Neuronal stem cell (in vitro differentiated cells): ENCODE results near the gene CMIP.
A peak's percentile ranks its signal among the peaks of the same experiment; 100 is the strongest.

Experiments
- DNase-seq: peaks from one replicate; pipeline ENCODE4 v3.0.0-alpha.2; 2013; ENCODE audit warnings: low spot score
- H2AFZ ChIP-seq: one replicate; pipeline ENCODE4 v1.6.1; 2013; ENCODE audit warnings: mild to moderate bottlenecking, low read length, inconsistent platforms
- H2AK5ac ChIP-seq: 2 replicates; pipeline ENCODE4 v1.6.1; 2013; ENCODE audit warnings: low read depth, mild to moderate bottlenecking, inconsistent platforms, low read length, moderate library complexity, mixed read lengths
- H2BK120ac ChIP-seq: 2 replicates; pipeline ENCODE4 v1.6.1; 2013; ENCODE audit warnings: low read depth, mild to moderate bottlenecking, inconsistent platforms, low read length, moderate library complexity, mixed read lengths
- H2BK12ac ChIP-seq: one replicate; pipeline ENCODE4 v1.6.1; 2013; ENCODE audit warnings: low read length, inconsistent platforms
- H2BK15ac ChIP-seq: 2 replicates; pipeline ENCODE4 v1.6.1; 2013; ENCODE audit warnings: mild to moderate bottlenecking, low read length, inconsistent platforms, mixed read lengths
- H2BK5ac ChIP-seq: one replicate; pipeline ENCODE4 v1.6.1; 2013; ENCODE audit warnings: inconsistent platforms, mild to moderate bottlenecking, low read length, moderate library complexity
- H3K14ac ChIP-seq: one replicate; pipeline ENCODE4 v1.6.1; 2013; ENCODE audit warnings: low read length, inconsistent platforms
- H3K18ac ChIP-seq: 2 replicates; pipeline ENCODE4 v1.6.1; 2013; ENCODE audit warnings: low read length, inconsistent platforms
- H3K23ac ChIP-seq: 2 replicates; pipeline ENCODE4 v1.6.1; 2013; ENCODE audit warnings: low read depth, mild to moderate bottlenecking, mixed read lengths, low read length, inconsistent platforms; ENCODE audit not compliant: poor library complexity
- H3K27ac ChIP-seq: replicated peaks from 3 replicates; pipeline ENCODE4 v1.5.1; 2013; ENCODE audit warnings: low read length, inconsistent platforms
- H3K27me3 ChIP-seq, 3 experiments: 2 replicates each; pipeline ENCODE4 v1.6.1; 2013; ENCODE audit warnings: low read length in 3 of 3, mild to moderate bottlenecking in 2 of 3, inconsistent platforms in 1 of 3, low read depth in 1 of 3, mixed read lengths in 1 of 3, moderate library complexity in 1 of 3; ENCODE audit not compliant: control insufficient read depth in 3 of 3, insufficient read depth in 3 of 3
- H3K36me3 ChIP-seq, 2 donors: replicated peaks in 1 of 2; 2 replicates each; pipeline ENCODE4 v1.6.1; 2013; ENCODE audit warnings: low read length in 2 of 2; ENCODE audit not compliant: control insufficient read depth in 2 of 2, insufficient read depth in 2 of 2
- H3K4ac ChIP-seq: 2 replicates; pipeline ENCODE4 v1.6.1; 2013; ENCODE audit warnings: inconsistent platforms, mild to moderate bottlenecking, low read length, moderate library complexity
- H3K4me1 ChIP-seq, 2 donors: 1 replicate in 1 of 2; 2 replicates in 1 of 2; pipeline ENCODE4 v1.6.1; 2013; ENCODE audit warnings: low read length in 2 of 2, low read depth in 1 of 2; ENCODE audit not compliant: control insufficient read depth in 2 of 2, insufficient read depth in 1 of 2
- H3K4me2 ChIP-seq: one replicate; pipeline ENCODE4 v1.6.1; 2013; ENCODE audit warnings: mild to moderate bottlenecking, low read length, inconsistent platforms; ENCODE audit not compliant: insufficient read depth, poor library complexity, severe bottlenecking
- H3K4me3 ChIP-seq, 2 donors: 2 replicates each; pipeline ENCODE4 v1.5.1; 2013; ENCODE audit warnings: low read length in 2 of 2, mild to moderate bottlenecking in 2 of 2, inconsistent platforms in 1 of 2, moderate library complexity in 1 of 2
- H3K79me1 ChIP-seq: one replicate; pipeline ENCODE4 v1.6.1; 2013; ENCODE audit warnings: low read depth, mild to moderate bottlenecking, inconsistent platforms, low read length, moderate library complexity
- H3K9ac ChIP-seq: one replicate; pipeline ENCODE4 v1.6.1; 2013; ENCODE audit warnings: mild to moderate bottlenecking, low read depth, low read length, inconsistent platforms; ENCODE audit not compliant: poor library complexity
- H3K9me3 ChIP-seq, 2 donors: replicated peaks in 1 of 2; 2 replicates each; pipeline versions ENCODE3 to v1.6.1; 2013; ENCODE audit warnings: low read length in 2 of 2, mild to moderate bottlenecking in 2 of 2, inconsistent platforms in 1 of 2, low read depth in 1 of 2, mixed read lengths in 1 of 2, moderate library complexity in 1 of 2; ENCODE audit not compliant: control insufficient read depth in 2 of 2, insufficient read depth in 1 of 2
- H4K8ac ChIP-seq: one replicate; pipeline ENCODE4 v1.6.1; 2013; ENCODE audit warnings: low read depth, mild to moderate bottlenecking, inconsistent platforms, low read length, moderate library complexity
- H4K91ac ChIP-seq: one replicate; pipeline ENCODE4 v1.6.1; 2013; ENCODE audit warnings: low read length, low read depth, mild to moderate bottlenecking, inconsistent platforms; ENCODE audit not compliant: poor library complexity
- WGBS, 2 donors: extraction: QIAGEN DNeasy Blood & Tissue Kit; methylation state at CpG; one replicate each; pipeline ENCODE4 v1.1.7; 2013; ENCODE audit warnings: missing lambda C conversion rate in 2 of 2, mixed read lengths in 1 of 2; ENCODE audit not compliant: insufficient read length in 2 of 2, insufficient replicate concordance in 1 of 2; ENCODE audit errors: extremely low coverage in 2 of 2; 5-methylcytosine and 5-hydroxymethylcytosine counted together

CMIP gene

DNA sequence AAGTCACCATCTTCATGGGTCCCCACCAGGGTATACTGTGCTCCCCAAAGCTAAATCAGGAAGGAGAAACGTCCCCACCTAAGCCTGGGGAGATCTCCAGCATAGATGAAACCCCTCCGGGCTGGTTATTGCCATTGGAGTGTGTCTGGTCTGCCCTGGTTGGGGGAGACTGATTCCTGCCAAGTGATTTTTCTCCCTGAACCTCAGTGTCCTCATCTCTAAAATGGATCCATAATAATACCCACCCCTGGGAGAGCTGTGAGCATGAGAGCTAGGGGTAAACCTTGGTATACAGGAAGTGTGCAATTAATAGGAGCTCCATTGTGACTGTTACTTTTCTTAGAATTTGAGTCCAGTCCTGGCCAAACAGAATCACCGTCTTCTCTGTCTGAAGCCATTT, 111.1 kb downstream of the CMIP start:
- WGBS, 2 donors: no CpG with 5 or more reads among the region's 3 CpGs
- Histone ChIP-seq H2BK15ac (no peak overlapping the region), H2BK12ac (no peak overlapping the region), H3K36me3 (peaks cover 0 to 3% of the 10 kb centered on the region in 2 donors), H3K14ac (no peak overlapping the region), H2AK5ac (no peak overlapping the region), H4K91ac (no peak overlapping the region), H2BK5ac (no peak overlapping the region), H3K27me3 (no peaks in the 10 kb centered on the region), H3K4me2 (no peak overlapping the region), H3K4me1 (peaks cover 0 to 5% of the 10 kb centered on the region in 2 donors), H3K9ac (no peak overlapping the region), H2AFZ (no peak overlapping the region), H3K23ac (no peak overlapping the region), H3K4ac (no peak overlapping the region), H3K18ac (no peak overlapping the region), H3K79me1 (peaks cover 20% of the 10 kb centered on the region), H3K27ac (no peak overlapping the region), H2BK120ac (no peak overlapping the region), H4K8ac (no peak overlapping the region), H3K9me3 (no peaks in the 10 kb centered on the region), H3K4me3 (no peak overlapping the region)
- DNase-seq: no peak

DNA sequence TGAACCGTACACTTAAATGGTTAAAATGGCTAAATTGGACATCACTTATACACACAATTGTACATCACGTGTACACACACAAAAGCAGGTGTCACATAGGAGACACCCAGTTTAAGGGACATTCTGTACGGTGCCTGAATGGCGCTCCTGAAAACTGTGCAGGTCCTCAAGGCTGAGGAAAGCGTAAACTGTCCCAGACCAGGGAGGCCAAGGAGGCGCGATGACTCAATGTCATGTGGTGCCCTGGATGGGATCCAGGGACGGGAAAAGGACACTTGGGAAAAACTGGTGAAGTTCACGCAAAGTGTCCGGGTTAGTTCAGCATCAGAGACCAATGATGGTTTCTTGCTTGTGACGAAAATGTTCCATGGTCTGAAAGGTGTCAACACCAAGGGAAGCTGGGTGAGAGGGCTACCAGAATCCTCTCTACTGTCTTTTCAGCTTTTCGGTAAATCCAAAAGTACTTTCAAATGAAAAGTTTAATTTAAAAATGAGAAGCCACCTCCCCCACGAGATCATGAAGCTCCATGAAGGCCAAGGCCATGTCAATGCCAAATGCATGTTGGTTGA, 112.2 kb downstream of the CMIP start:
- Histone ChIP-seq H3K4me1 (peaks cover 0 to 2% of the 10 kb centered on the region in 2 donors), H3K79me1 (peaks cover 13% of the 10 kb centered on the region), H2AK5ac (no peak overlapping the region), H3K4ac (no peak overlapping the region), H2BK5ac (no peak overlapping the region), H3K14ac (no peak overlapping the region), H2AFZ (no peak overlapping the region), H3K4me3 (no peak overlapping the region), H3K9me3 (no peaks in the 10 kb centered on the region), H3K27ac (no peak overlapping the region), H3K27me3 (no peaks in the 10 kb centered on the region), H4K8ac (no peak overlapping the region), H3K18ac (no peak overlapping the region), H3K36me3 (peaks cover 0 to 3% of the 10 kb centered on the region in 2 donors), H3K9ac (no peak overlapping the region), H4K91ac (no peak overlapping the region), H3K4me2 (no peak overlapping the region), H3K23ac (no peak overlapping the region), H2BK12ac (no peak overlapping the region), H2BK120ac (no peak overlapping the region), H2BK15ac (no peak overlapping the region)
- no CpG with 5 or more reads among the region's 13 CpGs for WGBS, 2 donors
- DNase-seq: no peak

DNA sequence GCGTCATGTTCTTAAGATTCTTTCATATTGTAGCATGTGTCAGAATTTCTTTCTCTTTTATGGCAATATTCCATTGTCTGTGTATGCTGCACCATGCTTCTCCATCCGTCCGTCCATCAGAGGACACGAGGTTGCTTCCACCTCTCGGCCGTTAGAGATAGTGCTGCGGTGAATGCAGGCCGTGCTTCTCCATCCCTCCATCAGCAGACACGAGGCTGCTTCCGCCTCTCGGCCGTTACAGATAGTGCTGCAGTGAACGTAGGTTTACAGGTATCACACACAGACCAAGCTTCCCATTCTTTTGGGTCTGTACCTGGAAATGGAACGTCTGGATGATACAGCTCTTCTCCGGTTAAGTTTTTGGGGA, 113.5 kb downstream of the CMIP start:
- Histone ChIP-seq H2BK120ac (no peak overlapping the region), H3K4me1 (peaks cover 0 to 2% of the 10 kb centered on the region in 2 donors), H3K18ac (no peak overlapping the region), H2BK5ac (peak overlapping the region; percentile 31), H2AFZ (no peak overlapping the region), H3K27me3 (no peaks in the 10 kb centered on the region), H3K9me3 (no peaks in the 10 kb centered on the region), H3K79me1 (peaks cover 14% of the 10 kb centered on the region), H3K27ac (no peak overlapping the region), H3K4me3 (no peak overlapping the region), H3K36me3 (peaks cover 0 to 2% of the 10 kb centered on the region in 2 donors), H3K23ac (no peak overlapping the region), H2AK5ac (no peak overlapping the region), H4K8ac (no peak overlapping the region), H4K91ac (no peak overlapping the region), H3K14ac (peak overlapping the region; percentile 32), H2BK15ac (no peak overlapping the region), H3K4ac (no peak overlapping the region), H2BK12ac (no peak overlapping the region), H3K4me2 (no peak overlapping the region), H3K9ac (no peak overlapping the region)
- WGBS, 2 donors: no CpG with 5 or more reads among the region's 15 CpGs
- no peak for DNase-seq

DNA sequence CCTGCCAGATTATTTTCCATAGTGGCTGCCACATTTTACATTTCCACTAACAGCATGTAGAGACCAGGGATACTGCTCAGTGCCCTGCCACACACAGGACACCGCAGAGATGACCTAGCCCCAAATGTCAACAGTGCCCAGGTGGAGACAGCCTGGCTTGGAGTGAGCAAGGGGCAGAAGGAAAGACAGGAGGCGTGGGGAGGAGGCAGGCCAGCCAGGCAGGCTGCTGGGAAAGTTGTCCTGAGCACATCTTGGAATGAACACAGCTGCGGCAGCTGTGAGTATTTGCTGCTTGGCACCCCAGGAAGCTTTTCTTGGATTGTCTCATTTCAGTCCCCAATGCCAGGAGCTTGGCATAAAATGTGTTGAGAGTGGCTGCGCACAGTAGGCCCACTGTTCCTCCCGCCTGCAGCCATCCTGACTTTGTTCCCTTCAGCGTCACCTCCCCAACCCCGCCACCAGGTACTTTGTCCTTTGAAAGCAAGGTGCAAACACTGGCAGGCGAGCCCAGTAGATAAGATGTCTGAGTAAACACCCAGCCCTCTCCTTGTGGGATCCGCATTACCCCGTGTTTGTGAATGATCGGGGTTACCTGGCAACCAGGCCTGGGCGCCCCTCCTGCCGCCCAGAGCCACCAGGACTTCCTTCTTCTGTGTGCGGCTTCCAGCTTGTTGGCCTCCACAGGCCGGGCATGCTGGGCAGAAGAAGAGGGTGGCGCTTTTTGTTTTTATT, 114.0 kb downstream of the CMIP start:
- Histone ChIP-seq H3K79me1 (peaks cover 11% of the 10 kb centered on the region), H3K23ac (peak overlapping the region; percentile 48), H3K9me3 (no peaks in the 10 kb centered on the region), H2BK5ac (peak overlapping the region; percentile 31), H2BK120ac (no peak overlapping the region), H3K36me3 (peaks cover 0 to 2% of the 10 kb centered on the region in 2 donors), H3K14ac (no peak overlapping the region), H2BK15ac (no peak overlapping the region), H3K4me3 (no peak overlapping the region), H3K27ac (no peak overlapping the region), H4K91ac (no peak overlapping the region), H2AFZ (no peak overlapping the region), H2AK5ac (no peak overlapping the region), H3K4me1 (peaks cover 0 to 2% of the 10 kb centered on the region in 2 donors), H2BK12ac (no peak overlapping the region), H3K27me3 (no peaks in the 10 kb centered on the region), H3K4ac (no peak overlapping the region), H3K9ac (peak overlapping the region; percentile 56), H4K8ac (no peak overlapping the region), H3K18ac (no peak overlapping the region), H3K4me2 (no peak overlapping the region)
- no peak for DNase-seq
- WGBS, 2 donors: no CpG with 5 or more reads among the region's 16 CpGs
